Raji (cell line): ENCODE measurements around the gene NUDT7.

Experiments
- POLR2A ChIP-seq: IDR thresholded peaks from 2 replicates; pipeline ENCODE4 v1.6.1; 2011; ENCODE audit warnings: low read depth, low read length, control low read depth; ENCODE audit not compliant: insufficient read depth

The NUDT7 gene

DNA sequence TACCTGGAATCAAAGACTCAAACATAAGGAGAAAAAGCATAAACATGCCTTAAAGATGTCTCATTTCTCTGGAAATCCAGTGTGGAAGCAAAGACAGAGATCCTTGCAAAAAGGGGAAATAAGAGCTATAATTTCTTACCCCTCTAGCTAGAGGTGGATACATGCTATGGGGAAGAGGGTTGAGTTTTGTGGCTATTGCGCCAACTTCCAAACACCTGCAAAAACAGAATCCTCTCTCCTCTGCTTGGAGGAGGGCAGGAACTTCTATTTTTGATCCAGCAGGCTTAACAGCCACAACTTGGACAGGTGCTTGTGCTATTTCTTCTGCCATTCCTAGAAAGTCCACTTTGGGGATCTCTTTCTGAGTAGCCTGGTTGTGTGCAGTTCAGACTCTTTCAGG, 21.5 kb upstream of the NUDT7 start:
- no peak for TF ChIP-seq POLR2A

DNA sequence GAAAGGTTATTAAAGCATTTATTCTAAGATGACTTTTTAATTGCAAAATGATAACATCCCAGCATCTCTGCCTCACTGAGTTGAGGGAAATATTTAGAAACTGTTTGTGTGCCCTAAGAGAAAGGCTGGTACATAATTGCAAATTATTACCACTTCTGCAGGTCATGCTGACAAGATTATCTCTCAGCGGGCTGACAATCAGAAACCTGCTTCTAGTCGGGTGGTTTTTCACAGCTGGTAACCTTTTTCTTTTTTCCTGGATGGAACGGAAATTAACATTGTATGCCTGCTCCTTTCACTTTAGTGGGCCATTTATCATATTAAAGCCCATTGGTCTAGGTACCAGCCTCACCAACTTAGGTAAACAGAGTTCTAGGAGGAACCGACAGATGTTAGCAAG, 17.0 kb upstream of the NUDT7 start:
- TF ChIP-seq POLR2A, result no peak

DNA sequence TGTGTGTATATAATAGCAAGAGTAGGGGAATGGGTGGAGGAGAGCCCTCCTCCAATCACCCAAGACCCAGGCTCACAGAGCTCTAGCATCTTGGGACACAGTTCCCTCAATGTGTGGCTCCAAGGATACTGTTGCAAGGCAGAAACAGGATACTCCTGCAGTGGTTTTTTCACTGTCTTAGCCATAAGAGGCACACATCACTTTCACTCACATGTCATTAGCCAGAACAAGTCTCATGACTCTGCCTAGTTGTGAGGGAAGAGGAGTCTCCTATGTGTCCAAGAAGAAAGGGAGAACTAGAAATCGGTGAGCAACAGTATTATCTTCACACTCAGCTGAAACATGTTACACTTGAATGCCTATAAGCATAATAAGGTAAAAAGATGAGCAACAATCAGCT, 11.1 kb upstream of the NUDT7 start:
- TF ChIP-seq POLR2A, result no peak

DNA sequence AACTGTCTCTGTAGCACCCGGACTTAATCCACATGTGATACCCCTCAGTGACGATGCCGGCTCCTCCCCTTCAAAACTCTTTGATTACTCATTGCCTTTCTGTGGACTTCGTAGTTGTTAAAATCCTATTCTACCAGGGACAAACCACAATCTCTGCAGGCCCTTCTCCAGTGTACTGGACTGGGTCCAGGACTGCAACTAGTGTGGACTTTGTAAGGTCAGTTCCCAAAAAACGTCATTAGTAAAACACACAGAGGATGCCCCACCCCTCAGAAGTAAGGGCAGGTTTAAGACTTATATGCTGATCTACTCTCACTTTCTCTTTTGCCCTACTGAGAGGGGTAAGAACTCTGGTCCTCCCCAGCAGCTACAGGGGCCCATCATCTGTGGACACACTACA, 10.5 kb upstream of the NUDT7 start:
- no peak for TF ChIP-seq POLR2A

DNA sequence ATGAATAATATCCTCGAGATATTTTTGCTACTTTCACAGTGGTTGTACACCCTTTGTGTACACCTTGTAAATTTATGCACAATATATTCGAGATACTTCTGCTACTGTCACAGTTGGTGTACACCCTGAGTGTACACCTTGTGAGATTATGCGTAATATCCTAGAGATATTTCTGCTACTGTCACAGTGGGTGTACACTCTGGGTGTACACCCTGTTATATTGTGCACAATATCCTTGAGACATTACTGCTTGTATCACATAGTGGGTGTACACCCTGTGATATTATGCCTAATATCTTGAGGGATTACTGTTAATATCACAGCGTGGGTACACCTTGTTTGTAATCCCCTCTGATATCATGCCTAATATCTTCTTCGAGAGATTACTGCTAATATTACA, 7.2 kb upstream of the NUDT7 start:
- no peak for TF ChIP-seq POLR2A

DNA sequence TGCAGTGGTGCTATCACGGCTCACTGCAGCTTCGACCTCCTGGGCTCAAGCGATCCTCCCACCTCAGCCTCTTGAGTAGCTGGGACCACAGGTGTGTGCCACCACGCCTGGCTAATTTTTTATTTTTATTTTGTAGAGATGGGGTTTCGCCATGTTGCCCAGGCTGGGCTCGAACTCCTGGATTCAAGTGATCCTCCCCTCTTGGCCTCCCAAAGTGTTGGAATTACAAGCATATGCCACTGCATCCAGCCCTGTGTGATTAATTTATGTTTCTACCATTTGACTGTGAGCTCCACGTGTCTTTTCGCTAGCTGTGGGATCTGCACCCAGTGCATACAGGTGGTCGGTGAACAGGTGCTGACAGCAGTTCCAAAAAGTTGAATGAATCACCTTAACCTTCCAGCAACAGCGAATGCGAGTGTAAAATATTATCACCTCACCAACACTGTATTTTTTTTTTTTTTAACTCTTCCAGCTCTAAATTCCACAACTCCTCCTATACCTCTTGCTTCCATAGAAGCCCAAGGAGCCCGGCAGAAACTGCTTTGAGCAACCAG, 484 bp upstream of the NUDT7 start:
- TF ChIP-seq POLR2A, result no peak

DNA sequence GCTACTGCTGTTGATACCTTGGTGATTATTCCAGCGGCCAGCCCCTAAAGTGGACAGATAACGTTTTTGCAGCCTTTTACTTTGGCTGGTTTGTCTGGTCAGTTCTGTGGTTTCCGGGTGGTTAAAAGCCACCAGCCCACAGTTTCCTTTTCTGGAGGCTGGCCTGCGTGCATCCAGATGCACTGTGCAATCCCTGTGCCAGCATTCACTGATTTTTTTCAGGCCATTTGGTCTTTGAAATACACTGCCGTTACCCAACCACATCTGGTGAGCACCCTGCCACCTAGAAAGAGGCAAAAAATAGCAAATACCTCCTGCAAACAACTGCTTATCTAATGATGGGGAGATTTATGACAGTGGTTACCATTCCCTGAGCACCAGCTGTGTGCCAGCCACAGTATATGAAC, 797 bp downstream of the NUDT7 start:
- no peak for TF ChIP-seq POLR2A

DNA sequence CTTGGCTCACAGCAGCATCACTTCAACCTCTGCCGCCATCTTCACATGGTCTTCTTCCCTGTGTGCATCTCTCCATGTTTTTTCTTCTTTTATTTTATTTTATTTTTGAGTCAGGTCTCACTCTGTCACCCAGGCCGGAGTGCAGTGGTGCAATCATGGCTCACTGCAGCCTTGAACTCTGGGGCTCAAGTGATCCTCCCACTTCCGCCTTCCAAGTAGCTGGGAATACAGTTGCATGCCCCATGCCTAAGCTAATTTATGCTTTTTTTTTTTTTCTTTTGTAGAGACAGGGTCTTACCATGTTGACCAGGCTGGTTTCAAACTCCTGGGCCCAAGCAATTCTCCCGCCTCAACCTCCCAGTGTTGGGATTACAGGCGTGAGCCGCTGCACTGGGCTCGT, 1.9 kb downstream of the NUDT7 start:
- TF ChIP-seq POLR2A, result no peak

DNA sequence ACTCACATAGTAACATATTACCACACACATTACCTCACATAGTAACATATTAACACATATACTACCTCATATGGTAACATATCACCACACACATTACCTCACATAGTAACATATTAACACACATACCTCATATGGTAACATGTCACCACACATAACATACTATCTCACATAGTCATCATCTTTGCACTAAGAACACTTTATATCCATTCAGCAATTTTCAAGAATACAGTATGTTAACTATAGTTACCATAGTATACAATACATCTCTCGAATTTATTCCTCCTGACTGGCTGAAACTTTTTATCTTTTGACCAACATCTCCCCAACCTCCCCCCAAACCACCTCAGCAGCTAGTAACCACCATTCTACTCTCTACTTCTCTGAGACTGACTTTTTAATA, 7.6 kb downstream of the NUDT7 start:
- TF ChIP-seq POLR2A, result no peak

DNA sequence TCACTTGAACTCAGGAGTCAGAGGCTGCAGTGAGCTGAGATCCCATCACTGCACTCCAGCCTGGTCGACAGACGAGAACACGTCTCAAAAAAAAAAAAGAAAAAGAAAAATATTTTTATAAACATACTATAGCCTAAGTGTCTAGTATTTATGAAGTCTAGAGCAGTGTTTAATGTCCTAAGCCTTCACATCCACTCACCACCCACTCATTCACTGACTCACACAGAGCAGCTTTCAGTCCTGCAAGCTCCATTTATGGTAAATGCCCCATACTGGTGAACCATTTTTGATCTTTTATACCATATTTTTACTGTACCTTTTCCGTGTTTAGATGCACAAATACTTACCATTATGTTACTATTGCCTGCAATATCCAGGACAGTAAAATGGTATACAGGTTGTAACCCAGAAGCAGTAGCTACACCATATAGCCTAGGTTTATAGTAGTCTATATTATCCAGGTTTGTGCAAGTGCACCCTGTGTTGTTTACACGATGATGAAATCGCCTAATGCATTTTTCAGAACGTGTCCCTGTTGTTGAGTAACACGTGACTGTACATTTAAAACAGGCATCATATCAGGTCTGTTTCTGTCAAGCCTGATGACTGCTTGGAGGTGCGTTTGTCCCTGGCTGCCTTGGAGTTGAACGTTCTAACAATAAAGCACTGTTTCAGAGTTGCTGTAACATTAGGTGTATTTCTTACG, 10.1 kb downstream of the NUDT7 start:
- no peak for TF ChIP-seq POLR2A

DNA sequence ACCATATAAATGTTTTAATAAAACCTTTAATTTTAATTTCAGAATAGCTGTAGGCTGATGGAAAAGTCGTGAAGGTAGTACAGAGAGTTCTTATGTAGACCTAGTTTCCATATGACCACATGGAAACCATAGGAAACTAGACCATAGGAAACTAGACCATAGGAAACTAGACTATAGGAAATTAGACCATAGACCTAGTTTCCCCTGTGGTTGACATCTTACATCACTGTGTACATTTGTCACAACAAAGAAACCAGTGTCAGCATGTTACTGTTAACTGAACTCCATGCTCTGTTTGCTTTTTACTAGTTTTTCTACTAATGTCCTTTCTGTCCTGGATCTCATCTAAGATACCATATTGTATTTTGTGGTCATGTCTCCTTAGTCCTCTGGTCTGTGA, 14.6 kb downstream of the NUDT7 start:
- no peak for TF ChIP-seq POLR2A

DNA sequence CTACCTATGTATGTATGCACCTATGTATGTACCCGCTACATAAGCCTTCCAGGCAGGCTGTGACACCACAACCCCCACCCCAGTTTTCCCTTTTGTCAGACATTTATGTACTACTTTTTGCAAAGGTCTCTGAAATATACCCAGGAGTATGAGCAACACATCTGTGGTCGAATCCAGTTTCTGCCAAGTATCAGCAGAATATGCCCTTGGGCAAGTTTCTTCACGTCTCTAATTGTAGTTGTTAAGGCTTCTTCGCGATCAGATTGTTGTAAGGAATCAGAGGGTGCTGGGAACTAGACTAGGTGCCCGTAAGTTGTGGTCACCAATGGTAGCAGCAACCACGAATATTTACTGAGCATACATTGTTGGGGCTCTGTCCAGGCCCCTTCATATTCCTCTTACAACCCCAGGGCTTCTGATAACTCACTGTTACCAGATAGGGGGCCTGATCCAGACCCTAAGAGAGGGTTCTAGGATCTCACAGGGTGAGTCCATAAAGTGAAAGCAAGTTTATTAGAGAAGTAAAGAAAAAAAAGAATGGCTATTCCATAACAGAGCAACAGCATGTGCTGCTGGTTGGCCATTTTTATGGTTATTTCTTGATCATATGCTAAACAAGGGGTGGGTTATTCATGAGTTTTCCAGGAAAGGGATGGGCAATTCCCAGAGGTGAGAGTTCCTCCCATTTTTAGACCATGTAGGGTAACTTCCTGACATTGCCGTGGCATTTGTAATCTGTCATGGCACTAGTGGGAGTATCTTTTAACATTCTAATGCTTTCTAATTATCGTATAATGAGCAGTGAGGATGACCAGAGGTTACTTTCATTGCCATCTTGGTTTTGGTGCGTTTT, 16.6 kb downstream of the NUDT7 start:
- no peak for TF ChIP-seq POLR2A

DNA sequence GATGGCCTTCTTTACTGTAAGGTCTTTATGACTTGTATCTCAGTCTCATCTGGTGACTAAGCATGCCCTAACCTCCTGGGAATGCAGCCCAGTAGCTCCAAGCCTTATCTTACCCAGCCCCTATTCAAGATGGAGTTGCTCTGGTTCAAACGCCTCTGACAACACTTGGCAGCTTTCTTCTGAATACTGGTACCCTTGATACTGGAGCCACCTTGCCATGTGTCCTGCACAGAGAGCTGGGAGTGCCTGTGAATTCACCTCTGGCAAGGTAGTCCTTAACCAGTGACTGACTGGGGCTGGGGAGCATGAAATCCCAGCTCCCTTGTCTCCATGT, 17.2 kb downstream of the NUDT7 start:
- no peak for TF ChIP-seq POLR2A

DNA sequence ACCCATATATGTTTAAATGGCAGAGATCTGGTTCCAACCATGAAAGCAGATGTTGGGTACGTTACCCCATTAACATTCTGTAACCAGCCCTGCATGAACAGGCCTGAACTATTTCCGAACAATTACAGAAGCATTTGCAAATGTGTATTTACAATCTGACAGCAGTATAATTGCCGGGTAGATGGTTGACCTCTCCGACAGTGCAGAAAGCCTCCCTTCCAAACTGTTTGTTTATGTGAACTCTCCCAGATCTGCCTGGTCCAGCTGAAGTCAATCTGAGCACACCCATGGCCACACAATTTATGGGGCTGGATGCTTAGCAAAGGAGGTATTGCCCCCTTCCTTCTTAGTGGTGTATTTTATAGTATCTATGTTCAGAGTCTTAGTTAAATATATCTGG, 21.8 kb downstream of the NUDT7 start:
- no peak for TF ChIP-seq POLR2A

DNA sequence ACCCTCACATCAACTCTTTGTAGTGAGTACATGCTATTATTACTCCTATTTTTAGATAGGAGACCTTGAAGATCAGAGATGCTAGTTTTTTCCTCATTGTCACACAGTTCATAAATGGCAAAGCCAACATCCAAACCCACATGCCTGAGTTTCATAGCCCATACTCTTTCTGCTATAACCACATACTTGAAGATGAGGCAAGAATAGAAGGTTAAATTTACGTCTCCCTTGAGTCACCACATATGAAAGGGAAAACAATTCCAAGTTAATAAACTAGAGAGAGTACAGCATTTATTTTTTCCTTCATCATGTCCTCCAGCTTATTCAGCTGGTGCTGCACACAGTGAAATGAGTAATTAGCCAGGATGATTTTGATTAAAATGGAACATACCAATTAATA, 23.7 kb downstream of the NUDT7 start:
- no peak for TF ChIP-seq POLR2A

DNA sequence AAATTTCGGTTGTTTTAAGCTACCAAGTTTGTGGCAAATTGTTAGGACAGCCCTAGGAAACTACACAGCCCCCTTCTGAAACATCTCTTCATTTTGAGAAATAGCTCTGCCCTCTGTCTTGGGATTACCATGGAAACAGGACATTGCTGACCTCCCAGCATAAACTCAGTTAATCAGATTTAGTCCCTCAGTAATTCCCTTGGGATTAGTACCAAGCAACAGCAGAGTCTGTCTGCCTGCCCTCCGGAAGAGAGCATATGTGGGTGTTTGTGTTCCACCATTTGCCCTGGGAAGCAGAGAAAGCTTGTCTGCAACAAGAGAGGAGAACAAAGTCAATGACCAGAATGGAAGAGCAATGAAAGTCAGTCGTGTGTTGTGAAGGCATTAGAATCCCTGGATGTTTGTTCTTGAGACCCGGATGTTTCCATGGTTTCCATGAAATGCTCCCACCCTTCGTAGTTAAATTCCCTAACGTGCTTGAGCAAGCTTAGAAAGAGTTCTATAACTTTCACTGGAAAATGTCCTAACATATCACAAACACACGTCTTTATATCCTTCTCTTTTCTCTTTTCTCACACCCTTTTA, 26.2 kb downstream of the NUDT7 start:
- TF ChIP-seq POLR2A, result no peak
